A673 (cell line): ENCODE data around the gene CTTNBP2. TPM values are rescaled to one million over a fixed set of nuclear protein-coding genes. Genes with fewer than 3 reads are reported as not detected.
A peak's percentile ranks its signal among the peaks of the same experiment; 100 is the strongest.

Experiments
- BruUV-seq: library from RNA; stranded (reverse); fragments of 400-500 nt; replicated peaks from 2 replicates; lab custom pipeline; 2021; lab: Mats Ljungman, UMichigan
- CTCF ChIA-PET: fragments of 300-600 bp; sonication (Branson Sonifier 250); formaldehyde crosslinking; loops from one replicate; lab custom pipeline; 2022; ENCODE audit warnings: antibody characterized with exemption; lab: Charles Lee
- POLR2A ChIA-PET: fragments of 300-600 bp; sonication (Branson Sonifier 250); formaldehyde crosslinking; loops from one replicate; lab custom pipeline; 2022; ENCODE audit warnings: antibody characterized with exemption; ENCODE audit not compliant: low non-redundant PET; lab: Charles Lee
- DNase-seq: peaks from one replicate; pipeline ENCODE4 v3.0.0-alpha.2; 2015; ENCODE audit warnings: low spot score
- H3K27ac ChIP-seq: fragments of 200-600 bp; sonication (generic); 2 replicates; pipeline ENCODE4 v1.5.1; 2016; ENCODE audit warnings: mixed run types, low read depth, mild to moderate bottlenecking, mixed read lengths, antibody characterized with exemption, low read length; ENCODE audit not compliant: poor library complexity, severe bottlenecking
- H3K27me3 ChIP-seq: fragments of 200-600 bp; sonication (generic); replicated peaks from 2 replicates; pipeline ENCODE4 v1.6.1; 2017; ENCODE audit warnings: mixed run types, low read depth, mild to moderate bottlenecking, mixed read lengths, antibody characterized with exemption, low read length; ENCODE audit not compliant: insufficient read depth, poor library complexity
- H3K36me3 ChIP-seq: fragments of 200-600 bp; sonication (generic); 2 replicates; pipeline ENCODE4 v1.6.1; 2016; ENCODE audit warnings: mixed run types, mild to moderate bottlenecking, mixed read lengths, antibody characterized with exemption, low read length; ENCODE audit not compliant: insufficient read depth, poor library complexity, severe bottlenecking
- H3K4me1 ChIP-seq: fragments of 200-600 bp; sonication (generic); 2 replicates; pipeline ENCODE4 v1.6.1; 2017; ENCODE audit warnings: mixed run types, mild to moderate bottlenecking, mixed read lengths, antibody characterized with exemption, low read length; ENCODE audit not compliant: insufficient read depth, poor library complexity, severe bottlenecking
- H3K4me3 ChIP-seq: fragments of 200-600 bp; sonication (generic); 2 replicates; pipeline ENCODE4 v1.5.1; 2016; ENCODE audit warnings: low read depth, mixed run types, mild to moderate bottlenecking, mixed read lengths, low read length; ENCODE audit not compliant: poor library complexity, severe bottlenecking
- H3K9me3 ChIP-seq: fragments of 200-600 bp; sonication (generic); 2 replicates; pipeline ENCODE4 v1.6.1; 2016; ENCODE audit warnings: mixed run types, low read depth, mild to moderate bottlenecking, mixed read lengths, antibody characterized with exemption, low read length; ENCODE audit not compliant: poor library complexity, severe bottlenecking
- CTCF ChIP-seq: fragments of 300-800, 200-600 bp; sonication (generic); conservative IDR thresholded peaks from 2 replicates; pipeline ENCODE4 v1.5.1; 2017; ENCODE audit warnings: low read depth, mild to moderate bottlenecking, antibody characterized with exemption, low read length, moderate library complexity, mixed read lengths
- EZH2 ChIP-seq: fragments of 200-600 bp; sonication (generic); IDR thresholded peaks from 2 replicates; pipeline ENCODE4 v1.6.1; 2017; ENCODE audit warnings: borderline replicate concordance, low read depth, mild to moderate bottlenecking, mixed read lengths, antibody characterized with exemption, low read length; ENCODE audit not compliant: poor library complexity, severe bottlenecking
- intact Hi-C: fragments of 100-400 bp; cut with micrococcal nuclease; formaldehyde crosslinking; loops from one replicate; pipeline ENCODE4 v1.10.0; 2022; ENCODE audit not compliant: unreplicated experiment
- total RNA-seq: library from RNA; stranded (reverse); gene quantifications from 2 replicates; pipeline ENCODE4 v1.2.3, GENCODE V29; 2021

CTTNBP2 gene
- total RNA-seq, 1 experiment from 2014 or later: 21.8 TPM

- ChIA-PET POLR2A (no interaction called here), CTCF (no interaction called here)
Measured at GRCh38 chr7:117902314-117902889, 29.2 kb upstream of the CTTNBP2 start.

GRCh38 chr7:117901089-117901797 lies 28.0 kb upstream of the CTTNBP2 start:
- BruUV-seq: no TSS peak
- Histone ChIP-seq H3K36me3 (no peaks in the 10 kb centered on the region), H3K27me3 (no peaks in the 10 kb centered on the region), H3K27ac (no peak overlapping the region), H3K4me3 (no peak overlapping the region), H3K4me1 (no peaks in the 10 kb centered on the region), H3K9me3 (no peaks in the 10 kb centered on the region)
- CTCF ChIA-PET: interaction anchor here (0.5 kb wide), 1 partner anchor 9 kb away, joined by 4 read pairs; no protein-coding TSS in a partner anchor
- intact Hi-C loops: no loop called here
- DNase-seq: peak; percentile 7
- no peak for TF ChIP-seq CTCF
- no peak for TF ChIP-seq EZH2
- POLR2A ChIA-PET: no interaction called here

More at GRCh38 chr7:117902314-117902889, 29.2 kb upstream of the CTTNBP2 start:
- no peak overlapping the region for H3K27ac ChIP-seq
- peaks cover 2% of the 10 kb centered on the region for H3K4me1 ChIP-seq
- TF ChIP-seq CTCF (no peak), EZH2 (no peak)
- no peaks in the 10 kb centered on the region for H3K36me3 ChIP-seq
- no TSS peak for BruUV-seq
- no peaks in the 10 kb centered on the region for H3K27me3 ChIP-seq
- peak; percentile 45 for DNase-seq
- intact Hi-C loops: no loop called here
- H3K4me3 ChIP-seq: no peak overlapping the region
- H3K9me3 ChIP-seq: no peaks in the 10 kb centered on the region

GRCh38 chr7:117896339-117896738 lies 23.1 kb upstream of the CTTNBP2 start:
- CTCF ChIA-PET: no interaction called here

More at GRCh38 chr7:117896339-117896738, 23.1 kb upstream of the CTTNBP2 start:
- POLR2A ChIA-PET: no interaction called here
- no TSS peak for BruUV-seq
- no peak for DNase-seq
- no peaks in the 10 kb centered on the region for H3K9me3 ChIP-seq
- intact Hi-C loops: no loop called here
- H3K27ac ChIP-seq: no peak overlapping the region
- H3K4me1 ChIP-seq: no peaks in the 10 kb centered on the region
- no peak overlapping the region for H3K4me3 ChIP-seq
- TF ChIP-seq EZH2: no peak
- no peak for TF ChIP-seq CTCF
- no peaks in the 10 kb centered on the region for H3K27me3 ChIP-seq
- no peaks in the 10 kb centered on the region for H3K36me3 ChIP-seq
